Stimulated activated CD4-positive, alpha-beta T cell treated with anti-CD3 and anti-CD28 coated beads, TNF-alpha, amount 100 ng/mL, for 4 hours (primary cell): Measurements from ENCODE around the gene PKN1.

Experiments
- DNase-seq, 3 experiments: peaks; one replicate each; pipeline ENCODE4 v3.0.0-alpha.2; 2020; ENCODE audit warnings: low read depth in 3 of 3

The PKN1 gene

GRCh38 chr19:14514215-14514863, 81.2 kb downstream of the PKN1 start:
- no peak for DNase-seq

DNA sequence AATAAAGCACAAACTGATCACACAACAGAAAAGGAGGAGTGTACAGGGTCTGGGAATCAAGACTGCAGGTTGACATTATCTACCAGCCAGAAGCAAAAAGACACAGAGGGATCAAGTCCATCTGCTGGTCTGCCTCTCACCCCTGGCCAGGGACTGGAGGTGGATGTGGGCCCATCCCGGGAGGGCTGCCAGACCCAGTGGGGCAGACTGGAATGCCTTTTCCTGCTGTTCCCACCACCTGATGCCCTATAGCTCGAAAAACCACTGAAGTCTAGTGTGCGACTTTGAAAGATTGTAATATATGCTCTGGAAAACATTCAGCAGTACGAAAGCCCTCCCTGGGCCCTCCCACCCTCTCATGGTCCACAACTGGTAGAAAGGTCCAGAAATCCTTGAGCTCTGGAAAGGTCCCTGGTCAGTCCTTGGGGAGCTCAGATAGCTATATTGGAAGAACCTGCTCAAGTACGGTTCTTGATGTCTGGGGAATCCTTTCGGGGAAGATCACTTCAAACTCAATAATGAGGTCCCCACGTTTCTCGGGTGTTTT, 82.5 kb downstream of the PKN1 start:
- DNase-seq, result no peak

GRCh38 chr19:14516048-14516534, 83.0 kb downstream of the PKN1 start:
- no peak for DNase-seq

DNA sequence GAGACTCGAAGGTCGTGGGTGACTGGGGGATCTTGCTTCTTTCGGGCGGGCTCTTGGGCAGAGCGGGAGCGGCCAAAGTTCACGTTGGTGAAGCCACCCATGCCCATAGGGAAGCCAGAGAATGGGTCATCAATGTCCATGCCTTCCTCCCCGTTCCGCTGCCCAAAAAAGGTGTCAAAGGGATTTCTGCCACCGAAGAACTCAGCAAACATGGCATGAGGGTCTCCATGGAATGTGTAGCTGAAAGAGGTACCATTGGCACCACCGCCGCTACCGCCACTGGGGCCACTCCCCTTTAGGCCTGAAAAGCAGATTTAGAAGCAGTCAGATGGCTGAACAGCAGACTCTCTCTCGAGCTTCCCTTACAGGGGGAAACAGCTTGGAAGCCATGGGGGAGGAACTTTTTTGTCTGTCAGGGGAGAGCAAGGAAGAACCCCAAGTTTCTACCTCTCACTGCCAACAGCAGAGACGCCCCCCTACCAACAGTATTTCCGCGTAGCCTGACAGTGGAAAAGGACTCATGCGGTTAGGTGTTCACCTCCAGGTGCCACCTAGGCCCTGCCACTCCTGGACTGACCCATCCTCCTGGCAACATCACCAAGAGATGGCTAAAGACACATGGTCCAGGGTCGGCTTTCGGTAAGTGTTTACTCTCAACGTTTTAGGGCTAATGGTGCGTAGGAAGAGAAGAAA, 83.8 kb downstream of the PKN1 start:
- no peak for DNase-seq

- no peak for DNase-seq
Observed at GRCh38 chr19:14517446-14517839, 84.3 kb downstream of the PKN1 start.

DNA sequence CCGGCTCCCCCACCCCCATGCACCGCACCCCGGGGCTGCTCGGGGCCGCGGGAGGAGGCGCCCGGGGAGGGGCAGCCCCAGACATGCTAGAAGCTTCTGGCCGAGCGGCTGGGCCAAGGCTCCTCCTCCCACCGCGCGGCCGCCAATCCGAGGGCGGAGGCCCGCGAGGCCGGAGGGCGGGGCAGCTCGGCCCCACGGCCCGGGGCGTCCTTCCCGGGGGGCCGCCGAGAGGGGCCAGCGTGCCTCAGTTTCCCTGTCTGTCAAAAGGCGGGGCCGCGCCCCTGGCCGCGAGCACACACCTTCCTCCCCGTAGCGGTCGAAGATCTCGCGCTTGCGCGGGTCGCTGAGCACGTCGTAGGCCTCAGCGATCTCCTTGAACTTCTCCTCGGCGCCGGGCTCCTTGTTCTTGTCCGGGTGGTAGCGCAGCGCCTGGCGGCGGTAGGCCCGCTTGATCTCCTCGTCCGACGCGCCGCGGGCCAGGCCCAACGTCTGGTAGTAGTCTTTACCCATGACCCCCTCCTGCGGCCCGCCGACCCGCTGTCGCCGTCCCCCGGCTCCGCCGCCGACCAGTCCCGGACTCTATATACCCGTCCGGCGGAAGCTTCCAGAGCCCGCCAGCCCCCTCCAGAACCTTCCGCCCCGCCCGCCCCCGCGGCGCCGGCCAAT, 84.9 kb downstream of the PKN1 start, which contains the start of gene DNAJB1:
Gene DNAJB1, minus strand, starts transcription at position 558 of the 666 bp plus-strand sequence. Its CDS starts 48 bp downstream, at position 510.
- peak; percentile 37 to 55 (median 46) for DNase-seq

- DNase-seq, result no peak
Observed at GRCh38 chr19:14519245-14519859, 86.2 kb downstream of the PKN1 start.

DNA sequence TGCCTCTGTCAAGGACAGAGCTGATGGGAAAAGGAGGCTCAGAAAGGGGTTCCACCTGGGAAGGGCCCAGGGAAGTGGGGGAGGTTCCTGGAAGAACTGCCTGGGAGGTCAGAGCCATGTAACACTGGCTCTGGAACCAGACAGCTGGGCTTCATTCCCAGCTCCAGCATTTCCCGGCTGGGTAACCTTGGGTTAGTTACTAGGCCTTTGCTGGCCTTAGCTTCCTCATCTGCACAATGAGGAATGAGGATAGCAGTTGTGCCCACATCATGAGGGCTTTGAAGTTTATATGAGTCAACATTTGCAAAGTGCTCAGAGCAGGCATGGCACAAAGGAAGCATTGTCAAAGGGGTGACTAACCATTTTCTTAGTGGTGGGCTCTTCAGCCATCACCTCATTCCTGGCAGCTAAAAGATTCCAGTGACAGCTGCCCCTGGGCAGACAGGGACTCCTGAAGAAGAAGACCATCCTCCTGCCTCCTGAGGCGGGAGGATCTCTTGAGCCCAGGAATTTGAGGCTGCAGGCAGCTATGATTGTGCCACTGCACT, 86.8 kb downstream of the PKN1 start:
- no peak for DNase-seq

DNA sequence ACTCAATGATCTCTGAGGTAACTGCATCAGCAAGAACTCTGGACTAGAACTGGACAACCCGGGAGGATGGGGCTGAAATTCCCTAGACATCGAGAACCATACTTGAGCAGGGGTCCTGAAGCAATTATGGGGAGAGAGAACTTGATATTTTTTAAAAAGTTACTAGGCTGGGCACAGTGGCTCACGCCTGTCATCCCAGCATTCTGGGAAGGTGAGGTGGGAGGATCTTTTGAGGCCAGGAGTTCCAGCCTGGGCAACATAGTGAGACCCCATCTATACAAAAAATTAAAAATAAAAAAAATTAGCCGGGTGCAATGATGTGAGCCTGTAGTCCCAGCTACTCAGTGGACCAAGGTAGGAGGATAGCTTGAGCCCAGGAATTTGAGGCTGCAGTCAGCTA, 87.4 kb downstream of the PKN1 start:
- no peak for DNase-seq
